Endometrial microvascular endothelial cells (primary cell): ENCODE results near the gene RBCK1. TPM values are rescaled to one million over a fixed set of nuclear protein-coding genes. Genes with fewer than 3 reads are reported as not detected.
"Not testable (repeated sequence)": the region's sequence is repeated elsewhere in the genome, so short reads cannot be mapped to it uniquely, and the experiment has no call there.

ENCODE experiments used
- in situ Hi-C: cut with HindIII; loops from 2 replicates; pipeline ENCODE4 v1.10.0; 2017; ENCODE audit warnings: low sequenced_read_pairs, low pct_unique_long_range_greater_than_20kb; ENCODE audit errors: inconsistent ontology term
- total RNA-seq: library from RNA; depleted of rRNA; stranded (reverse); fragments of >200 nt; gene quantifications from one replicate; pipeline ENCODE4 v1.2.3, GENCODE V29; 2015; ENCODE audit errors: inconsistent ontology term

RBCK1 gene
- total RNA-seq, 1 donor from 2014 or later: 104 TPM

GRCh38 chr20:452021-452420, 43.9 kb downstream of the RBCK1 start:
- in situ Hi-C loops: not testable (repeated sequence)

DNA sequence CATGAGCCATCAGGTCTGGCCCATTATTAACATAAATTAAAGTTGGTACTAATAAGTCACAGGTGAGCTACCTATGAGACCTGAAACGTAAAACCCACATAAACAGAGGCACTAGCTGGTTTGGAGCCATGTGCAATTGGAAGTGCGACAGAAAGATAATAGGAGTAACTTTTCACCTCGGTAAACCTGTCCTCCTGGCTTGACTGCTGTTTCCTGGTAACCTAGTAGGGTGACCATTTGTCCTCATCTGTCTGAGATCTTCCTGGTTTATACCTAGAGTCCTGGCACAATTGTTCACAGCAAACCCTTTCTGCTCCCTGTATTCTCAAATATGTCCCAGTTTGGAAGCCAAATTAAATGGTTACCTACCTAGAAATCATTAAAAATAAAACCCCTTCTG, 46.9 kb downstream of the RBCK1 start:
- in situ Hi-C loops: no loop called here

DNA sequence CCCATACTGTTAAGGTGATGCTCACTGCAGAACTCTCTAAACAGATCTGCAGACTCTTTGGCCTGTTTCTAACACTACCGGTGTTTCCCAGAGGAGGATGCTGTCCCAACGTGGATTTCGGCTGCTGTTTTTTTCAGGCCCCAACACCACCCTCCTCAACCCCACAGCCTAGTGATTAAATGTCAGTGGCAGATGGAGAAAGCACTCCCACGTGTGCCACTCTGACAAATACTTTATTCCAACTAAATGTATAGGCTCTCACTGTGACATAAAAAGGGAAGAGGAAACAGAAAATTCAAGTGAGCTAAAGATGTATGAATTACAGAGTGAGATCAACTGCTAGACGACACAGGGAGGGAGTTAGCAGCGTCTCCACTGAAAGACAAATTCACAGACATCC, 50.7 kb downstream of the RBCK1 start:
- in situ Hi-C loops: no loop called here

GRCh38 chr20:460180-460579, 52.1 kb downstream of the RBCK1 start:
- in situ Hi-C loops: no loop called here

GRCh38 chr20:460707-461106, 52.6 kb downstream of the RBCK1 start:
- in situ Hi-C loops: no loop called here

DNA sequence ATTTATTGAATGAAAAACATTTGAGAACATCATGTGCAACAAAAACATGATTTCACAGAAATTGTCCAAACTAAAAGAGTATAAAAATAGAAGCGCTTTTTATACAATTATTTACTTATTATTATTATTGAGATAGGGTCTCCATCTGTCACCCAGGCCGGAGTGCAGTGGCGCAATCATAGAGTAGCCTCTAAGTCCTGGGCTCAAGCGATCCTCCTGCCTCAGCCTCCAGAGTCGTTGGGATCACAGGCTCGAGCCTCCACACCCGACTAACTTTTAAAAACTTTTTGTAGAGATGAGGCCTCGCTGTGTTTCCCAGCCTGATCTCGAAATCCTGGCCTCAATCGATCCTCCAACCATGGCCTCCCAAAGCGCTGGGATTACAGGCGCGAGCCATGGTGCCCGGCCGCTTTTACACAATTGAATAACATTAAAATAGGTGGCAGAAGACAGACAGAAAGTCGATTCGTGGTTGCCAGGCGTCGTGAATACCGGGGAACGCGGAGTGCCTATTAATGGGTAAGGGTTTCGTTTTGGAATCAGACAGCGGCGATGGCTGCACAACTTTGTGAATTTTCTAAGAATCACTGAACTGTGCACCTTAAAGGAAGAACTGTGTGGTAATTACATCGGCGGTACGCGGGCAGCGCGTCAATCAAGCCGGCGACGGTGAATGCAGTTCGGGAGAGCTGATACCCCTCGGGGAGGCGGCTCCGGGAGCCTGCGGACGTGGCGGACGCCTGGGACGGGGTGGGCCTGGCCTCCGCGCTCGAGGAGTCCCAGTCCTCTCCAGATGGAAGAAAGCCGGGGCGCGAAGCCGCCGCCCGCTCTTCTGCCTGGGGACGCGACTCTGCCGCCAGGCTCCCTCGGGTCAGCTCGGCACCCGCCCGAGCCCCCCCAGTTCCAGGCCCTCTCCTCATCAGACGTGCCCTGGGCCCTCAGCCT, 53.4 kb downstream of the RBCK1 start:
- in situ Hi-C loops: no loop called here

- in situ Hi-C loops: no loop called here
These were observed 54.3 kb downstream of the RBCK1 start, which contains the start of gene TBC1D20 for GRCh38 chr20:462199-462991. Gene TBC1D20, minus strand, starts transcription at chr20:462533. Its CDS starts 128 bp downstream, at chr20:462405.

DNA sequence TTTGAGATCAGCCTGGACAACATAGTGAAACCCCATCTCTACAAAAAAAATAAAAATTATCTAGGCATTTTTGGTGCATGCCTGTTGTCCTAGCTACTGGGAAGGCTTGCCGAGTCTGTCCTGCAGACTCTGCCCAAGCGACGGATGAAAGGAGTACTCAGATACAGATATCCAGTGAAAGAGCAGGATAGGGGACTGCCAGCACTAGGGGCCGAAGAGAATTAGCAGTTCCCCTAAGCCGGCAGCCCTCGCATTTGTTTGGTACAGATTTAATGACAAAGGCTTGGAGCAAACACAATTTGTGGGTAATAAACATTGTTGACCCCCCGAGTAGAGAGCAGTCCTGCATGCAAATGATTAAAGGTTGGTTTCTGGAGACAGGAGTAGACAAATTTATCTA, 59.7 kb downstream of the RBCK1 start:
- in situ Hi-C loops: no loop called here

DNA sequence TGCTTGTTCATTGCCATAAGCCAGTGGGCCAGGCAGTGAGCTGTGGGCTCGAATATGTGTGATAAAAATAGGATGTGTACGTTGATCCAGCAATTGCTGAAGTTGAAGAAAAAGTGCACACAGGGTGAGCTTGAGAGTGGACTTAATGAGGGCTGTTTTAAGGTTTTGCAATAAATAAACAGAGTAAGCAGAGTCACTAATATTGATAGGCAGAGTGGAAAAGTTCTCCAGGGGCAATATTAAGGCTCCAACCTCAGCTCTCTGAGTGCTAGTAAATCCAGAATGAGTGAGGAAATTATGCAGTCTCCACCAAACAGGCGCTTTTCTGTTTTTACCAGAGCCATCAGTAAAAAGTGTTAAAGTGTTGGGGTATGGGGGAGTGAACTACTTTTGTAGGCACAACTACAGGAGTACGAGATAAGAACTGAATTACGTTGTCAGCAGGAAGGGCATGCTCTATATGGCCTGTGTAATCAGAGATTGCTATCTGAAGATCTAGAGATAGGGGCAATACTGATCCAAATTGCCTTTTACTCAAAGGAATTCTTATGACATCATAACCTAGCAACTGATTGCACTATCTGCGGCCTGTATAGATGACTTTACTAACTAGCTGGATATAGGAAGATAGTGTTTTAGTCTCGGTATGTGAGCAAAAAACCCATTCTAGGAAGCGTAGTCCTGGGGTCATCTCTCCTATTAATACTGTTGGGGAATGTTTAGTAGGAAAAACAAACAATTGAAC, 61.8 kb downstream of the RBCK1 start:
- in situ Hi-C loops: no loop called here

GRCh38 chr20:472137-472846, 64.2 kb downstream of the RBCK1 start:
- in situ Hi-C loops: no loop called here

GRCh38 chr20:472889-473292, 64.8 kb downstream of the RBCK1 start:
- in situ Hi-C loops: no loop called here

DNA sequence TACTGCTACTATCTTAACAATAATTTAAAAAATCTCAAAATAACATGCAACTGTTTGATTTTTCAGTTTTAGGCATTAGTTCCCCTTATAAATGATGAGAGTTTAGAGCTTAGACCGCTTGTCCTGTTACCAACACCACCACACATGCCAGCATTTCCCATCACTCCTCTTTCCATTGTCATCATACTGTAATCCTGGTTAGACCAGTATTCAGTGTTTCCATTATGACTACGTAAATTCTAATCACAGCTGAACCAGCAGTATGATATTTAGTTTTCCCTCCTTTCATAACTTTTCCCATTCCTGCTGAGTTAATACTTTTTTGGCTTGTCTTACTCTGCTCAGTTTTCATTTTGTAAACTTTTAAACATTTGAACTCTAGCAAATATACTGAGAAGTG, 66.5 kb downstream of the RBCK1 start:
- in situ Hi-C loops: no loop called here

DNA sequence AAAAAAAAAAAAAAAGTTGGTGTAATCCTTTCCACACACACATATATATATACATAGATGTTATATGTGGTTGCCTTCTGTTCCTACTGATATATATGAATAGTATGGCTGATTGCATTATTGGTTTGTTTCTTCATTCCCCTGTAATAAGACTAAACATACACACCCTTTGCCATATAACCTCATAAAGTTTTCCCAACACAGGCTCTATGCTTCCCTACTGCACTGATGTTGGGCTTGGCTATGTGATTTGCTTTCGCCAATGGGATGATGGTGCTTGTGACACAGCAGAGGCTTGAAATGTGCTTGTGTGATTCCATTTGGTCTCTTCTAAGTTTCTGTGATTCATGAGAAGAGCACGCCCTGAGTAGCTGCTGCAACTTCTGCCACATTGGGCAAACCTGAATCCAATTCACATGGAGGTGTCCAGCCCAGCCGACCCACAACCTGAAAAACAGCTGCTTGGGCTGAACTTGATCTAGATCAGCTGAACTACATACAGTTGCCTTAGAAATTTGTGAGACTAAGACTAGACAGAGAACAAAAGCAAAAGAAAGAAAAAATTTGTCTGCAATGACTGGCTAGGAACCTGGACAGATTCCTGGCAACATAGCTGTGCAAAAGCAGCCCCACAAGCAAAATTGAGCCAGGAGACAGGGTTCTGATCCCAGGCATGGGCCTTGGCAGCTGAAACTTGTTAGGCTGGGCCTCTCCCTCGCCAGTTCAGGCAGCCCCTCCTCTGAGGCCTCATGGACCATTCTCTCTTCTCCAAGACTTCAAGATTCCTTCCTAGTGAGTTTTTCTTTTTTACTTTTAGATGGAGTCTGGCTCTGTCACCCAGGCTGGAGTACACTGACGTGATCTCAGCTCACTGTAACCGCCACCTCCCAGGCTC, 67.6 kb downstream of the RBCK1 start:
- in situ Hi-C loops: no loop called here

DNA sequence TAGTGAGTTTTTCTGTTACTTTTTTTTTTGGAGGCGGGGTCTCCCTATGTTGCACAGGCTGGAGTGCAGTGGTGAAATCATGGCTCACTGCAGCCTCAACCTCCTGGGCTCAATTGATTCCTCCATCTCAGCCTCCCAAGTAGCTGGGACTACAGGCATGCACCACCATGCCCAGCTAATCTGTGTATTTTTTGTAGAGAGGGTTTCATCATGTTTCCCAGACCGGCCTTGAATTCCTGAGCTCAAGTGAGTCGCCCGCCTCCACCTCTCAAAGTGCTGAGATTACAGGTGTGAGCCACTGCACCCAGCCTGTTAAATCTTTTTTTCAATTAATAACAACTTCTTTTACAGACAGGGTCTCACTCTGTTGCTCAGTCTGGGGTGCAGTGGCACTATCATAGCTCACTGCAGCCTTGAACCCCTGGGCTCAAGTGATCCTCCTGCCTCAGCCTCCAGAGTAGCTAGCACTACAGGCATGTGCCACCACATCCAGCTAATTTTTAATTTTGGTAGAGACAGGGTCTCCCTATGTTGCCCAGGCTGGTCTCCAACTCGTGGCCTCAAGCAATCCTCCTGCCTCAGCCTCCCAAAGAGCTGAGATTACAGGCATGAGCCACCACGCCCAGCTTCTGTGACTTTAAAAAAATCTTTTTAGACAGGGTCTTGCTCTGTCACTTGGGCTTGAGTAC, 68.6 kb downstream of the RBCK1 start:
- in situ Hi-C loops: not testable (repeated sequence)

- in situ Hi-C loops: no loop called here
These were observed 70.2 kb downstream of the RBCK1 start for GRCh38 chr20:478010-478948.

GRCh38 chr20:478949-479429, 70.9 kb downstream of the RBCK1 start:
- in situ Hi-C loops: no loop called here
